ENCODE results near the gene GEMIN2. TPM values are rescaled to one million over a fixed set of nuclear protein-coding genes. Genes with fewer than 3 reads are reported as not detected.
A peak's percentile ranks its signal among the peaks of the same experiment; 100 is the strongest.
"Not testable (repeated sequence)": the region's sequence is repeated elsewhere in the genome, so short reads cannot be mapped to it uniquely, and the experiment has no call there.

GEMIN2 gene
- total RNA-seq, 2 experiments from 2014 or later, result 21.6 to 25.3 TPM

DNA sequence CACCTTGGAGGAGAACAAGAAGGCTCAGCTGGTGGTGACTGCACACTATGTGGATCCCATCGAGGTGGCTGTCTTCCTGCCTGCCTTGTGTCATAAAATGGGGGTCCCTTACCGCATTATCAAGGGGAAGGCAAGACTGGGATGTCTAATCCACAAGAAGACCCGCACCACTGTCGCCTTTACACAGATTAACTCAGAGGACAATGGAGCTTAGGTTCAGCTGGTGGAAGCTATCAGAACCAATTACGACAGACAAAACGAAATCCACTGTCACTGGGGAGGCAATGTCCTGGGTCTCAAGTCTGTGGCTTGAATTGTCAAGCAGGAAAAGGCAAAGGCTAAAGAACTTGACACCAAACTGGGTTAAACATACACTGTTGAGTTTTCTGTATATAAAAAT is 43.4 kb downstream of the GEMIN2 start:
- Mint-ChIP-seq H3K4me1 (ENCODE audit: low read depth) (peaks cover 10% of the 10 kb centered on the region), H3K27me3 (no peaks in the 10 kb centered on the region), H3K9me3 (no peaks in the 10 kb centered on the region), H3K36me3 (ENCODE audit: low read depth) (peaks cover 13% of the 10 kb centered on the region), H3K27ac (no peak overlapping the region), H3K4me3 (no peak overlapping the region)
- ATAC-seq (no peak), DNase-seq (no peak)
- CTCF ChIA-PET, result no interaction called here
- POLR2A ChIA-PET, result no interaction called here
- TF ChIP-seq, protein P1, sequence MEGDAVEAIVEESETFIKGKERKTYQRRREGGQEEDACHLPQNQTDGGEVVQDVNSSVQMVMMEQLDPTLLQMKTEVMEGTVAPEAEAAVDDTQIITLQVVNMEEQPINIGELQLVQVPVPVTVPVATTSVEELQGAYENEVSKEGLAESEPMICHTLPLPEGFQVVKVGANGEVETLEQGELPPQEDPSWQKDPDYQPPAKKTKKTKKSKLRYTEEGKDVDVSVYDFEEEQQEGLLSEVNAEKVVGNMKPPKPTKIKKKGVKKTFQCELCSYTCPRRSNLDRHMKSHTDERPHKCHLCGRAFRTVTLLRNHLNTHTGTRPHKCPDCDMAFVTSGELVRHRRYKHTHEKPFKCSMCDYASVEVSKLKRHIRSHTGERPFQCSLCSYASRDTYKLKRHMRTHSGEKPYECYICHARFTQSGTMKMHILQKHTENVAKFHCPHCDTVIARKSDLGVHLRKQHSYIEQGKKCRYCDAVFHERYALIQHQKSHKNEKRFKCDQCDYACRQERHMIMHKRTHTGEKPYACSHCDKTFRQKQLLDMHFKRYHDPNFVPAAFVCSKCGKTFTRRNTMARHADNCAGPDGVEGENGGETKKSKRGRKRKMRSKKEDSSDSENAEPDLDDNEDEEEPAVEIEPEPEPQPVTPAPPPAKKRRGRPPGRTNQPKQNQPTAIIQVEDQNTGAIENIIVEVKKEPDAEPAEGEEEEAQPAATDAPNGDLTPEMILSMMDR (IDR thresholded peaks at IDR 0.05), result no peak
- intact Hi-C loops (cut with micrococcal nuclease), result no loop called here

DNA sequence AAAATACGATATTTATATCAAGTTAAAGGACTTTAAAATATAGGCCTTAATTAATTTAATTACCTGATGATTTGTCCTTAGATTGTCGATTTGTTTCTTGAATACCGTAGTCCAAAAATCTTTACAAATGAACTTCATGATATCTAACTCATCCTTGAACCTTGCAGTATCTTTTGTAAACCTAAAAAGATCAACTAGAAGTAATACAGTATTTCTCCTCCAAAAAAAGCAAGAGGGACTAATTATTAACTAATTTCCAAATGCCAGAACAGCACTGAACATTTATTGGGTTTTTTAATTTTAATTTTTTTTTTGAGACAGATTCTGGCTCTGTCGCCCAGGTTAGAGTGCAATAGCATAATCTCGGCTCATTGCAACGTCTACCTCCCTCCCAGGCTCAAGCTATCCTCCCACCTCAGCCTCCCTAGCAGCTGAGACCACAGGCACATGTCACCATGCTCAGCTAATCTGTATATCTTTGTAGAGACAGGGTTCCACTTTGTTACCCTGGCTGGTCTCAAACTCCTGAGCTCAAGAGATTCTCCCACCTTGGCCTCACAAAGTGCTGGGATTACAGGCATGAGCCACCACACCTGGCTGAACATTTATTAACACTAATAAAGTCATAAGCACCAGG is 44.2 kb downstream of the GEMIN2 start:
- CTCF ChIA-PET, result interaction anchor here (1.1 to 1.2 kb wide), 3 partner anchors 12 to 94 kb away, joined by 3 to 4 read pairs (median 3); partner anchors contain the start of gene TRAPPC6B
- intact Hi-C loops (cut with micrococcal nuclease), result no loop called here
- TF ChIP-seq, protein P1 (IDR thresholded peaks at IDR 0.05), result no peak
- DNase-seq (no peak), ATAC-seq (no peak)
- Mint-ChIP-seq H3K27me3 (no peaks in the 10 kb centered on the region), H3K36me3 (ENCODE audit: low read depth) (peaks cover 18% of the 10 kb centered on the region), H3K27ac (no peak overlapping the region), H3K4me3 (no peak overlapping the region), H3K9me3 (no peaks in the 10 kb centered on the region), H3K4me1 (ENCODE audit: low read depth) (peaks cover 14% of the 10 kb centered on the region)
- POLR2A ChIA-PET, result interaction anchor here (1.0 to 4.6 kb wide), 2 partner anchors 12 to 16 kb away, joined by 5 to 25 read pairs; partner anchors contain the start of gene TRAPPC6B

GRCh38 chr14:39160494-39160893 is 46.4 kb downstream of the GEMIN2 start:
- intact Hi-C loops (cut with micrococcal nuclease), result no loop called here
- ATAC-seq (no peak), DNase-seq (no peak)
- no peaks in the 10 kb centered on the region for H3K27me3 Mint-ChIP-seq
- H3K4me1 Mint-ChIP-seq (ENCODE audit: low read depth), result peaks cover 20% of the 10 kb centered on the region
- peak overlapping the region; percentile 26 for H3K27ac Mint-ChIP-seq
- peaks cover 23% of the 10 kb centered on the region for H3K36me3 Mint-ChIP-seq (ENCODE audit: low read depth)
- no peak overlapping the region for H3K4me3 Mint-ChIP-seq
- CTCF ChIA-PET, result interaction anchor here (2.1 kb wide), 1 partner anchor 9 kb away, joined by 10 read pairs; no protein-coding TSS in a partner anchor
- TF ChIP-seq, protein P1 (IDR thresholded peaks at IDR 0.05), result no peak
- POLR2A ChIA-PET, result interaction anchor here (0.7 to 4.6 kb wide), 2 partner anchors 10 to 15 kb away, joined by 3 to 25 read pairs; partner anchors contain the start of genes PNN and TRAPPC6B
- no peaks in the 10 kb centered on the region for H3K9me3 Mint-ChIP-seq

DNA sequence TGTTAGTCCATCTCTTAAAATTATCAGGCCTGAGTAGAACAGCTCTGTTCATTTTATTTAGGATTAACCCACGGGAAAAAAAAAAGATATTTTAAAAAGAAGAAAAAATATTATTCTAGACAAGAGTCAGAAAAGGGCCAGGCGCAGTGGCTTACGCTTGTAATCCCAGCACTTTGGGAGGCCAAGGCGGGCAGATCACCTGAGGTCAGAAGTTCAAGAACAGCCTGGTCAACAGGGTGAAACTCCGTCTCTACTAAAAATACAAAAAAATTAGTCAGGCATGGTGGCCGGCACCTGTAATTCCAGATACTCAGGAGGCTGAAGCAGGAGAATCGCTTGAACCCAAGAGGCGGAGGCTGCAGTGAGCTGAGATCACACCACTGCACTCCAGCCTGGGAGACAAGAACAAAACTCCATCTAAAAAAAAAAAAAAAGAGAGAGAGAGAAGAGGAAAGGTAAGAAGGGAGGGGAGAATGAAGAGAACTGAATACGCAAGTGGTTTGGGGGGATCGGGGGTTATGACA is 53.7 kb downstream of the GEMIN2 start:
- H3K9me3 Mint-ChIP-seq; H3K27ac Mint-ChIP-seq; ATAC-seq; intact Hi-C loops (cut with micrococcal nuclease); H3K27me3 Mint-ChIP-seq; CTCF ChIA-PET; DNase-seq: not testable (repeated sequence)
- POLR2A ChIA-PET, result interaction anchor here (1.0 to 1.5 kb wide), 2 partner anchors 13 to 21 kb away, joined by 4 to 5 read pairs; no protein-coding TSS in a partner anchor
- peaks cover 32% of the 10 kb centered on the region for H3K4me1 Mint-ChIP-seq (ENCODE audit: low read depth)
- peak overlapping the region; percentile 80 for H3K4me3 Mint-ChIP-seq
- peaks cover 16% of the 10 kb centered on the region for H3K36me3 Mint-ChIP-seq (ENCODE audit: low read depth)

DNA sequence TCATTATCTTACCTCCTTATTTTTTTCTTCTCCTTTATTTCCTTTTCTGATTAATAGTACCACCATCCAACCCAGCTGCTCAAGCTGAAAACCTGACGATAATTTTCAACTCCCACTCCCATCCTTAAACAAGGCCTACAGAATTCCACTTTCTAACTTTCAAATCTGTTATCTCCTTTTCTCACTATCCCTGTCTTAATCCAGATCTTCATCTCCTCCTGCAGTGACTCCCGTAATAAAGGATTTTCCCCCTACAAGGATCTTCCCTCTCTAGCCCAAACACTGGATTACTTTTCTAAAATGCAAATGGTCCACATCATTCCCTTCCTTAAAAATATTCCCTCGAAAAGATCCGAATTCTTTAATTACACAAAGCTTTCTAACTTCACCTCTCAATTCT is 54.5 kb downstream of the GEMIN2 start:
- POLR2A ChIA-PET, result interaction anchor here (1.0 to 1.5 kb wide), 2 partner anchors 12 to 20 kb away, joined by 4 to 5 read pairs; no protein-coding TSS in a partner anchor
- intact Hi-C loops (cut with micrococcal nuclease), result no loop called here
- ATAC-seq, result no peak

More for the DNA sequence above, 54.5 kb downstream of the GEMIN2 start:
- H3K4me1 Mint-ChIP-seq (ENCODE audit: low read depth), result peaks cover 33% of the 10 kb centered on the region
- H3K9me3 Mint-ChIP-seq, result no peaks in the 10 kb centered on the region
- H3K27me3 Mint-ChIP-seq, result no peaks in the 10 kb centered on the region
- H3K36me3 Mint-ChIP-seq (ENCODE audit: low read depth), result peaks cover 14% of the 10 kb centered on the region
- H3K4me3 Mint-ChIP-seq, result peak overlapping the region; percentile 80
- TF ChIP-seq, protein P1 (IDR thresholded peaks at IDR 0.05), result no peak
- no peak for DNase-seq
- CTCF ChIA-PET, result no interaction called here
- no peak overlapping the region for H3K27ac Mint-ChIP-seq
